G401.6 (cell line): Measurements from ENCODE around the gene S100PBP.

ENCODE experiments used
- FAIRE-seq: peaks from 2 replicates; lab custom pipeline; 2012; peaks lifted over from hg19 to GRCh38; lab: Jason Lieb, UNC

S100PBP gene

DNA sequence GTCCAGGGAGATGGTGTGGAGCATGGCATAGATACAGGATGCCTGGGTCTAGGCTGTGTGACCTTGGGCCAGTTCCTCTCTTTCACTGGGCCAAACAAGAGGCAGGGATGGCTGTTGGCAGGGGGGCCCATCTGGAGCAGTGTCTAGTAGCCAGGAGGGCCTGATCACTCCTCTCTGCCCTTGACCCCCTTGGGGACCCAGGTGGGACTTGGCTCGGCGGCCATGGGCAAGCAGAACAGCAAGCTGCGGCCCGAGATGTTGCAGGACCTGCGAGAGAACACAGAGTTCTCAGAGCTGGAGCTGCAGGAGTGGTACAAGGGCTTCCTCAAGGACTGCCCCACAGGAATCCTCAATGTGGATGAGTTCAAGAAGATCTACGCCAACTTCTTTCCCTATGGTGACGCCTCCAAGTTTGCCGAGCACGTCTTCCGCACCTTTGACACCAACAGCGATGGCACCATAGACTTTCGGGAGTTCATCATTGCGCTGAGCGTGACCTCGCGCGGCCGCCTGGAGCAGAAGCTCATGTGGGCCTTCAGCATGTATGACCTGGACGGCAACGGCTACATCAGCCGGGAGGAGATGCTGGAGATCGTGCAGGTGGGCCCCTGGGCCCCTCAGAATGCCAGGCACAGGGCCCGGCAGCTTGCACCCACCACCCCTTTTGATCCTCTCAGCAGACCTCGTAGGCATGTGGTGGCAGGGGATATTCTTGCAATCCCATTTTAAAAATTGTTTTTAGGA lies 71.4 kb downstream of the S100PBP start:
- no peak for FAIRE-seq

DNA sequence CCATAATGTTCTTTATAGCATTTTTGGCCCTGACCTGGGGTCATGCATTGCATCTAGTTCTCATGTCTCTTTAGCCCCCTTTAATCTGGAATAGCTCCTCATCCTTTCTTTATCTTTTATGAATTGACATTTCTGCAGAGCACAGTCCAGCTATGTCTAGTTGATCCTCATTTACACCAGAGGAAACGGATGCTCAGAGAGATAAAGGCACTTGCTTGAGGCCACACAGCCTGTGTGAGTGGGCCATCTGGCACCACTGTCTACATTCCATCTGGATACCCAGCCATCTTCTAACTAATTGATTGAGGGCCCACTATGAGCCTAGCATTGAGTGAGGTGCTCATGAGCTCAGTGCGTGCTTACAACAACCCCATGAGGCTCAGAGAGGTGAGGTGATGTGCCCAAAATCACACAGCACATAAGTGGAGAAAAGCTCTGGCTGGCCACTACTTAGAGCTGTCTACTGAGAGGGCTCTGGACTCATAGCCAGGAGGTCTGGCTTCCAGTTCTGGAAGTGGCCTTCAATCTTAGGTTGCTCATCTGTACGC lies 72.4 kb downstream of the S100PBP start:
- no peak for FAIRE-seq

- FAIRE-seq, result no peak
These were observed 73.2 kb downstream of the S100PBP start for GRCh38 chr1:32890516-32891240.

DNA sequence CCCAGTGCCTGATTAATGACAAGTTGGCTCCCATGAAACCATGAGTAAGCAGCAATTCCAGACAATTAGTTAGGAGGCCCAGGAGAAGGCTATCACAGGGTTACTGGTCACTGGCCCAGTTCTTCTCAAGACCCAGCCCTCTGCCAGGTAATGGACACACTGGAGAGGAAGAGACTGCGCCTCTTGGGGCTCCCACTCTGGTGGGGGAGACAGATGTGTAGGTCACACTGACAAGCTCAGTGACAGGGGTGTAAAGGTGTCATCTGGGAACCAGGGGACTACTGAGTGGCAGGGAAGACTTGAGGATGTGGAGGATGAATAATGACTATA lies 73.8 kb downstream of the S100PBP start:
- FAIRE-seq, result no peak

DNA sequence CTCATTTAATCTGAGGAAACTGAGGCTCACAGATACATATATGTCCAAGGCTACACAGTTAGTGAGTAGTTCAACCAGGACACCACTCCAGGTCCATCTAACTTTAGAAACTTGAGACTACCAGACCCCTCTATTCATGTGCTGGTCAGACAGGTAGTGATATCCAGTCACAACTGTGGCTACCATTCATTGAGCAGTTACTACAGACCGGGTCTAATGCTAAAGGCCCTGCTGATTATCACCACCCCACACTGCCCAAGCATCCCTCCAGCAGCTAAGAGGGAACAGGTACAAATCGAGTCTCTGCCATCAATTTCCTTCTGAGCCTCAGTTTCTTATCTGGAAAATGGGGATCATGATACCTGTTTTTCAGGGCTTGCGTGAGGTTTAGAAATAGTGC lies 74.2 kb downstream of the S100PBP start:
- FAIRE-seq, result no peak

DNA sequence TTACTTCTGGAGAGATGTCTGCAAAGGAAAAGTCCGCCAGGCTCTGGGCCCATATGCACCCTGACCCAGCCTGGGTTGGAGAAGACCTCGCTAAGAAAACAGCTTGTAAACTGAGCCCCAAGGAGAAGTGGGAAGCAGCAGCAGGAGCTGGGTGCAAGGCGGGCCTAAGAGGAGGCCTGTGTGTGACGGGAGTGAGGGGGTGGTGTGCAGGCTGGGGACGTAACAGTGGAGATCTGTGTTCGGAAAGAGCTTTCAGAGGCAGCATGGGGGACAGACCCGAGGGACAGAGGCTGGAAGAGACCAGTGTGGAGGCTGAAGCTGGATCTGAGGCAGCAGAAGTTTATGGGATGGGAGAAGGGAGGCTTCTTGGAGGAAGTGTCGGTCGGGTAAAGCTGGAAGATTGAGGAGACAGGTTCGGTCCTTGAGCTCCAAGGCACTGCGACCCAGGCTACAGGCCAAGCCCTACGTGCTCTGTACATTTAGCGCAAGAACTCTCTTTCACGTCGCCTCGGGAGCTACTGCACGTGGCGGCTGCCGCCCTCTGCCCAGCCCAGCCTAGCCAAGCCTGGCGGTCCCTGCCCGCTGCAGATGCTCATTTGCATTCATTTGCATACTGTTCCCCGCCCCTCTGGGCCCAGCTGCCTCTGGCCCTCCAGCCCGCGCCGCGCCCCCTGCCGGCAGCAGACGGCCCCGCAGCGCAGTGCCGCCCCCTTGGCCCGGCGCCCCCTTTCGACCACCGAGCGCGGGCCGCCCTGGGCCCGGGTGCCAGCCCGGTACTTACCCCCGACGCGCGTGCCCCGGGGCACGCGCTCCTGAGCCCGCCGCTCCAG lies 75.1 kb downstream of the S100PBP start:
- no peak for FAIRE-seq

DNA sequence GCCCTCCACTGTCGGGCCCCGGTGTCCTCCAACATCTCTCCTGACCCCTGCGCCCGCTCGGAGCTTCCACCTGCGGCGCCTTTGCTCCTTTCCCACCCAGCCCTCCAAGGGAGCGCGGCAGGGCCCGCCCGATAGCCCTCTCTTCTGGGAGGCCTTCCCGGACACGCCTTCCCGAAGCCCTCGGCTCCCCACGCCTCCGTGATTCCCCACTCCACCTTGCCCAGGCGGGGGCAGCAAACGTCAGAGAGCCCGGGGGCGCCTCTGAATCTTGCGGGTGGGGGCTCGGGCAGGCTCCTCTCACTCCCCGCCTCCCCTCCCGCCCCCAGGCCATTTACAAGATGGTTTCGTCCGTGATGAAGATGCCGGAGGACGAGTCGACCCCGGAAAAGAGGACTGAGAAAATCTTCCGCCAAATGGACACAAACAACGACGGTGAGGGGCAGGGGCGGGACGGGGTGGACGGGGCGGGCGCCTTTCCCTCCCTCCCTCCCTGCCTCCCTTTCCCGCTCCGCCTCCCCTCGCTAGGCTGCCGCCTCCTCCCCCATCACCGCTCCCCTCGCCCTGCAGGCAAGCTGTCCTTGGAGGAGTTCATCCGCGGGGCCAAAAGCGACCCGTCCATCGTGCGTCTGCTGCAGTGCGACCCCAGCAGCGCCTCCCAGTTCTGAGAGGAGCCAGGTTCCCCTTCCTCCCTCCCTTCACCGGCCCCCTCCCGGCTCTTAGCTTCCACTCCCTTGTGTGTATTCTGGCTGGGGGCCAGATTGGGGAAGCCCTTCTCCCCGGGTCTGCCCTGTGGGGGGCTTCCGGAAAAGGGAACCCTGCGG lies 76.0 kb downstream of the S100PBP start:
- FAIRE-seq, result no peak

- FAIRE-seq, result no peak
These were observed 76.7 kb downstream of the S100PBP start for GRCh38 chr1:32894019-32894600.

GRCh38 chr1:32894681-32895080 lies 77.2 kb downstream of the S100PBP start:
- FAIRE-seq, result no peak

DNA sequence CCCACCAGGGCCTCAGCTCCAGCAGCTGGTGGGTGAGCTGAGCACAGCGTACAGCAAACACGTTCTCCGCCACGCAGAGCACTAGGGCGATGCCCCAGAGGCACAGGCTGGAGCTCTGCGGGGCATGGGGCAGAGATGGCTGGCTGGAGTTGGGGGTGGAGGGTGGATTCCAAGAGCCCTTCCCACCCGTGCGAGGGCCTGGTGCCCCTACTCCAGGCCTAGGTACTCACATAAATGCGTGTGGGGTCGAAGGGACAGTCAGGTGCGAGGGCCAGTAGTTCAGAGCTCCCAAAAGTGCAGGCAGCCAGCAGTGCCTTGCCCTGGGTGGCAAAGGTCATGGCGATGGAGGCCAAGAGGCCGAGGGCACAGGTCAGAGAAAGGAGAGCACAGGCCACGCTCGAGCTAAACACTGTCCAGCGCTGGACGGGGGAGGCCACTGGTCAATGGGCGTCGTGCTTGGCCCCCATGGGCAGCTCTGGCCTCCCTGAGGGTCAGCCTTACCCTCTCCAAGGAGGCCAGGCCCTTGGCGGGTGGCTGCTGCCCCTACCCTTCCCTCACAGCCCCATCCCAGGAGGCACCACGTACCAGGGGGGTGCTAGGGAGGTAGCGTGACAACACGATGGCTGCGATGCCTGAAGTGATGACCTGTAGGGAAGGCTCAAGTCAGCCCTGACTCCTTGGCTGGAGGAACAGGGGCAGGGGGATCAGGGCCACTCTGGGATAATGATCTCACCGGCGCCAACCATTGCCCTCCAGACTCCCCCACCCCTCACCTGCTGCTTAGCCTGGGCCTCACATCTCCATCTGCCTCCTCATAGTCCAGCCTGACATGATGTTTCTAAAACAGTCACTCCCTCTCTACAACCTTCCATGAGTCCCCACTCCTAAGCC lies 78.1 kb downstream of the S100PBP start:
- no peak for FAIRE-seq

DNA sequence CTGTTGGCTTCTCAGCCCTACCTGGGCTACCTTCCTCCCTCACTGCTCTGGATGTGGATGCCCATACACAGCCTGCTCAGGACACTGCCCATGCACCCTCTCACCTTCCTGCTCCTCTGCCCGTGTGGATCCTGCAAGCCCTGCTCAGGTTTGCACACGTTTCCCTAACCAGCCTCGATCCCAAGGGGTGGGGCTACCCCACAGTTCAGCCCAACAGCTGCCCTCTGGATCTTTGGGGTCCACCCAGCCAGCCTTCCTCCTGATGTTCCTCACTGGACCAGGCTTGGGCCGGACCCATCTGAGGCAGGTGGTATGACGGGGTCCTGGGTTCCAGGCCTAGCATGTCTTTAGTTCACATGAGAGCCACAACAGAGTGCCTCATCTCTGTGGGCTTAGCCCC lies 79.0 kb downstream of the S100PBP start:
- FAIRE-seq, result no peak

- FAIRE-seq, result no peak
These were observed 79.9 kb downstream of the S100PBP start for GRCh38 chr1:32897082-32898049.

GRCh38 chr1:32898056-32898455 lies 80.6 kb downstream of the S100PBP start:
- no peak for FAIRE-seq

GRCh38 chr1:32898958-32899357 lies 81.5 kb downstream of the S100PBP start:
- FAIRE-seq, result no peak

DNA sequence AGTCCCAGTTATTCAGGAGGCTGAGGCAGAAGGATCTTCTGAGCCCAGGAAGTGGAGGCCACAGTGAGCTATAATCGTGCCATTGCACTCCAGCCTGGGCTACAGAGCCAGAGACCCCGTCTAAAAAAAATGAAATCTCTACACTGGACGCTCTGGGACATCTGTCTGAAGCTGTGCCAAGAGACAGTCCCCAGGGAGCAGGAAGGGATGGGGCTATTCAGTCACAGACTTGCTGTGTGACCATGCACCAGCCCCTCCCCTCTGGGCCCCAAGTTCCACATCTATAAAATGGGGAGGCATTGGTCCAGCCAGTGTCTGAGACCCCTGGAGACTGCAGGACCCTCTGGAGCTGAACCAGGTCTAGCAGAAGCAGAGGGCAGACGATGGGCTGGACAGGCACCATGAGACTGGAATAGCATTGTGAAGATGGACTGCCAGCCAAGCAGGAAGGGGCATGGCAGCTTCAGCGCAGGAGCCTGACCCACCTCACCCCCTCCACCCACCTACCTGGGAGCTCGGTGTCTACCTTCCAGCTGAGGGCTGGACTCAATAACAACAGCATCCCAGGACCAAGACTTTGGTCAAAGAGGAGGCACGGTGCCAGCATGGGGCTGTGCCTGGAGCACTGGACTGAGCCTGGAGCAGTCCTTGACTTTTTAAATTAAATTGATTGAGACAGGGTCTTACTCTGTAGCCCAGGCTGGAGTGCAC lies 82.3 kb downstream of the S100PBP start:
- FAIRE-seq, result no peak

DNA sequence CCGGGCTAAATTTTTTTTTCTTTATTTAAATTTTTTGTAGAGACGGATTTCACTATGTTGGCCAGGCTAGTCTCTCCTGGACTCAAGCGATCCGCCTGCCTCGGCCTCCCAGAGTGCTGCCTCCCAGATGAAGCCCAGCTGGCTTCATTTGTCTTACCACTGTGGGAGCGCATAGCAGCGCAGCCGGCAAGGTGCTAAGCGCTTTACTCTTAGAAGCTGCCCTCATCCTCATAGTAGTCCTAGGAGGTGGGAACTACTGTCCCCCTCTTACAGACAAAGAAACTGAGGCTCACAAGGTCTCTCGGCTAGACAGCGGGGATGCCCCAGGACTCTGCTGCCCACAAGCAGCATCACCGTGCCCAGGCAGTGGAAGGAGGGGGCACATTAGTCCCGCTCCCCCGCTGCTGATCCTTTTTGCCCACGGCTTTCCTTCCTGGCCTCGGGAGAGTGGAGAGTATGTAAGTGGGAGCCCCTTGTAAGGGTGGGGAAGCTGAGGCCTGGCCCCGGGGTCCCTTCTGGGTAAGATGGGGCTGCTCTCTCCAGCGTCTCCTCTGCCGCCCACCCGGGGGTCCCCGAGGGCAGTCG lies 83.0 kb downstream of the S100PBP start:
- FAIRE-seq, result no peak

- FAIRE-seq, result no peak
These were observed 83.7 kb downstream of the S100PBP start, which contains the start of gene TMEM54 for GRCh38 chr1:32900956-32901822. TSS of gene TMEM54 (minus strand) at chr1:32901389. CDS start at chr1:32901238, 151 bp downstream.
